HepG2 (cell line): ENCODE measurements around the gene DZANK1. TPM values are rescaled to one million over a fixed set of nuclear protein-coding genes. Genes with fewer than 3 reads are reported as not detected.

Experiments
- ADNP ChIP-seq: sonication (generic); formaldehyde crosslinking; IDR thresholded peaks from 2 replicates; pipeline ENCODE4 v1.4.0; 2020; ENCODE audit warnings: missing genetic modification reagents
- ARNT2 ChIP-seq: sonication (generic); formaldehyde crosslinking; IDR thresholded peaks from 2 replicates; pipeline ENCODE4 v1.8.0; 2022; ENCODE audit warnings: mild to moderate bottlenecking, low read depth, missing genetic modification reagents, moderate library complexity
- EEA1 ChIP-seq: sonication (generic); formaldehyde crosslinking; IDR thresholded peaks from 2 replicates; pipeline ENCODE4 v1.5.1; 2020; ENCODE audit warnings: mild to moderate bottlenecking, missing genetic modification reagents, borderline replicate concordance
- FOSL2 ChIP-seq: sonication (generic); formaldehyde crosslinking; IDR thresholded peaks from 2 replicates; pipeline ENCODE4 v1.4.0; 2020; ENCODE audit warnings: missing genetic modification reagents
- FOXA3 ChIP-seq: IDR thresholded peaks from 2 replicates; pipeline ENCODE4 v1.6.1; 2016; ENCODE audit warnings: missing genetic modification reagents, missing compliant biosample characterization
- GATA4 ChIP-seq: sonication (generic); IDR thresholded peaks from 2 replicates; pipeline ENCODE4 v1.6.1; 2016; ENCODE audit warnings: antibody characterized with exemption, low read depth, borderline replicate concordance
- GATAD1 ChIP-seq: IDR thresholded peaks from 2 replicates; pipeline ENCODE4 v1.6.1; 2016; ENCODE audit warnings: missing genetic modification reagents, missing compliant biosample characterization
- GLI4 ChIP-seq: sonication (generic); formaldehyde crosslinking; IDR thresholded peaks from 2 replicates; pipeline ENCODE4 v1.5.1; 2020; ENCODE audit warnings: missing genetic modification reagents, mild to moderate bottlenecking, moderate library complexity, borderline replicate concordance
- HDAC2 ChIP-seq: sonication (generic); formaldehyde crosslinking; IDR thresholded peaks from 2 replicates; pipeline ENCODE4 v1.4.0; 2020; ENCODE audit warnings: missing genetic modification reagents
- KDM1A ChIP-seq: IDR thresholded peaks from 2 replicates; pipeline ENCODE4 v1.6.1; 2016; ENCODE audit warnings: missing compliant biosample characterization
- MTA3 ChIP-seq: sonication (generic); formaldehyde crosslinking; IDR thresholded peaks from 2 replicates; pipeline ENCODE4 v1.4.0; 2020; ENCODE audit warnings: missing genetic modification reagents
- NFYC ChIP-seq: IDR thresholded peaks from 2 replicates; pipeline ENCODE4 v1.6.1; 2016; ENCODE audit warnings: missing genetic modification reagents, missing compliant biosample characterization
- PREB ChIP-seq: sonication (generic); formaldehyde crosslinking; IDR thresholded peaks from 2 replicates; pipeline ENCODE4 v1.4.0; 2020; ENCODE audit warnings: missing genetic modification reagents
- STAG1 ChIP-seq: sonication (generic); formaldehyde crosslinking; IDR thresholded peaks from 2 replicates; pipeline ENCODE4 v1.4.0; 2020; ENCODE audit warnings: missing genetic modification reagents
- XBP1 ChIP-seq: sonication (generic); formaldehyde crosslinking; IDR thresholded peaks from 2 replicates; pipeline ENCODE4 v1.5.0; 2020; ENCODE audit warnings: missing genetic modification reagents
- ZBTB7A ChIP-seq: sonication (generic); formaldehyde crosslinking; IDR thresholded peaks from 2 replicates; pipeline ENCODE4 v1.8.0; 2022; ENCODE audit warnings: mild to moderate bottlenecking, missing genetic modification reagents
- ZBTB8A ChIP-seq: sonication (generic); formaldehyde crosslinking; IDR thresholded peaks from 2 replicates; pipeline ENCODE4 v1.4.0; 2020; ENCODE audit warnings: mild to moderate bottlenecking, low read depth, missing genetic modification reagents, borderline replicate concordance
- ZC3H4 ChIP-seq: sonication (generic); formaldehyde crosslinking; IDR thresholded peaks from 2 replicates; pipeline ENCODE4 v1.4.0; 2020; ENCODE audit warnings: missing genetic modification reagents, borderline replicate concordance
- ZNF234 ChIP-seq: sonication (generic); formaldehyde crosslinking; conservative IDR thresholded peaks from 2 replicates; pipeline ENCODE4 v1.5.1; 2020; ENCODE audit warnings: mild to moderate bottlenecking, missing genetic modification reagents
- ZNF33B ChIP-seq: sonication (generic); formaldehyde crosslinking; IDR thresholded peaks from 2 replicates; pipeline ENCODE4 v1.5.1; 2020; ENCODE audit warnings: mild to moderate bottlenecking, missing genetic modification reagents
- ZNF407 ChIP-seq: sonication (generic); formaldehyde crosslinking; IDR thresholded peaks from one replicate; pipeline ENCODE4 v1.5.1; 2020; ENCODE audit warnings: mild to moderate bottlenecking, missing genetic modification reagents; ENCODE audit errors: not compliant biosample characterization
- ZNF644 ChIP-seq: IDR thresholded peaks from 2 replicates; pipeline ENCODE4 v1.6.1; 2016; ENCODE audit warnings: low read depth
- ZUFSP ChIP-seq: sonication (generic); formaldehyde crosslinking; IDR thresholded peaks from 2 replicates; pipeline ENCODE4 v1.9.0; 2021; ENCODE audit warnings: missing genetic modification reagents, mild to moderate bottlenecking, borderline replicate concordance
- polyA plus RNA-seq, 8 experiments: library from polyadenylated mRNA; depleted of rRNA in 3 of 8; stranded (reverse) in 7 of 8; unstranded in 1 of 8; fragments of >200 nt; fragmentation: Illumina TruSeq in 4 of 8; extraction: Trizol in 4 of 8; gene quantifications; 2 replicates each; pipeline versions ENCODE4 v1.2.1 to v1.2.3, GENCODE V29; 2011 to 2016; ENCODE audit warnings: low read depth in 4 of 8, missing spikeins in 1 of 8, mixed read lengths in 1 of 8; ENCODE audit not compliant: insufficient read depth in 1 of 8
- total RNA-seq, 5 experiments: library from RNA; depleted of rRNA; stranded (reverse); fragments of >200 nt; fragmentation: Illumina TruSeq; extraction: Trizol; gene quantifications; 2 replicates each; pipeline ENCODE4 v1.2.3, GENCODE V29; 2016; ENCODE audit warnings: low read depth in 1 of 5

Gene DZANK1
- total and polyA plus RNA-seq, 2 of the 13 experiments (the other 11 are each of a cell fraction or from before 2014, with no cell fraction given) = 1.6 to 3.2 TPM

- TF ChIP-seq KDM1A (CRISPR knock-in tag) (no peak), ZNF644 (0 out of 2 replicates have a peak, but pooled peaks have one; percentile 56), PREB (no peak), ZNF33B (no peak), ZC3H4 (no peak), NFYC (CRISPR knock-in tag) (no peak), ARNT2 (CRISPR knock-in tag) (no peak), ADNP (CRISPR knock-in tag) (no peak), XBP1 (no peak), ZBTB8A (no peak), FOSL2 (CRISPR knock-in tag) (peak; percentile 96), ZNF234 (no peak), HDAC2 (CRISPR knock-in tag) (peak; percentile 34; the same call in 1 of the 2 replicates), GLI4 (CRISPR knock-in tag) (no peak), ZUFSP (no peak), ZBTB7A (CRISPR knock-in tag) (no peak), ZNF407 (CRISPR knock-in tag) (no peak), FOXA3 (no peak; the same call in 1 of the 2 replicates), MTA3 (no peak), GATA4 (no peak), GATAD1 (CRISPR knock-in tag) (peak; percentile 33; the same call in 1 of the 2 replicates), EEA1 (no peak), STAG1 (no peak)
Observed at GRCh38 chr20:18388860-18389259, 78.0 kb downstream of the DZANK1 start (continued).
